Transverse colon (tissue), 4 donors: ENCODE measurements around the gene PVRIG.

Source experiments
- EP300 ChIP-seq: sonication (generic); formaldehyde crosslinking; IDR thresholded peaks from one replicate; pipeline ENCODE4 v1.6.1; 2017; ENCODE audit warnings: antibody characterized with exemption, low read depth
- POLR2A ChIP-seq: fragments of 450-650 bp; IDR thresholded peaks from one replicate; pipeline ENCODE4 v1.6.1; 2016; ENCODE audit warnings: antibody characterized with exemption, mild to moderate bottlenecking, moderate library complexity
- POLR2AphosphoS5 ChIP-seq, 3 donors: sonication (generic); formaldehyde crosslinking; IDR thresholded peaks; one replicate each; pipeline ENCODE4 v1.6.1; 2016; ENCODE audit warnings: antibody characterized with exemption in 3 of 3
- TF ChIP-seq, protein P1 (sequence below), 5 experiments: fragments of 200-600 bp in 3 of 5; fragments of 450-650 bp in 2 of 5; sonication (generic) in 3 of 5; IDR thresholded peaks; 1 replicate in 2 of 5; 2 replicates in 3 of 5; pipeline ENCODE4 v1.5.1; 2016 to 2017; ENCODE audit warnings: antibody characterized with exemption in 5 of 5, inconsistent platforms in 3 of 5, mild to moderate bottlenecking in 2 of 5, moderate library complexity in 1 of 5

DNA sequence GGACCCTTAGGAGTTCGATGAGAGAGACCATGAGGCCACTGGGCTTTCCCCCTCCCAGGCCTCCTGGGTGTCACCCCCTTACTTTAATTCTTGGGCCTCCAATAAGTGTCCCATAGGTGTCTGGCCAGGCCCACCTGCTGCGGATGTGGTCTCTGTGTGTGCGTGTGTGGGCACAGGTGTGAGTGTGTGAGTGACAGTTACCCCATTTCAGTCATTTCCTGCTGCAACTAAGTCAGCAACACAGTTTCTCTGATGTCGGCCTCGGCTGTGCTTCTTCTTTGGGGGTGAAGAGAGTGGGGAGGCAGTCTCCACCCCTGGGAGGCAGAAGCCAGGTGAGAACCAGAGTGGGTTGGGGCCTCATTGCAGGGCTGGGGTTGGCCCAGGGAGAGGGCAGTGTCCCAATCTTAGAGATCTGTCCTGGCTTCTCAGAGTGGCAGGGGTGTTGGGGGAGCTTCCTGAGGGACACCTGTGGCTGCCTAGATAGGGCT is 1.5 kb downstream of the PVRIG start:
- TF ChIP-seq, protein P1, sequence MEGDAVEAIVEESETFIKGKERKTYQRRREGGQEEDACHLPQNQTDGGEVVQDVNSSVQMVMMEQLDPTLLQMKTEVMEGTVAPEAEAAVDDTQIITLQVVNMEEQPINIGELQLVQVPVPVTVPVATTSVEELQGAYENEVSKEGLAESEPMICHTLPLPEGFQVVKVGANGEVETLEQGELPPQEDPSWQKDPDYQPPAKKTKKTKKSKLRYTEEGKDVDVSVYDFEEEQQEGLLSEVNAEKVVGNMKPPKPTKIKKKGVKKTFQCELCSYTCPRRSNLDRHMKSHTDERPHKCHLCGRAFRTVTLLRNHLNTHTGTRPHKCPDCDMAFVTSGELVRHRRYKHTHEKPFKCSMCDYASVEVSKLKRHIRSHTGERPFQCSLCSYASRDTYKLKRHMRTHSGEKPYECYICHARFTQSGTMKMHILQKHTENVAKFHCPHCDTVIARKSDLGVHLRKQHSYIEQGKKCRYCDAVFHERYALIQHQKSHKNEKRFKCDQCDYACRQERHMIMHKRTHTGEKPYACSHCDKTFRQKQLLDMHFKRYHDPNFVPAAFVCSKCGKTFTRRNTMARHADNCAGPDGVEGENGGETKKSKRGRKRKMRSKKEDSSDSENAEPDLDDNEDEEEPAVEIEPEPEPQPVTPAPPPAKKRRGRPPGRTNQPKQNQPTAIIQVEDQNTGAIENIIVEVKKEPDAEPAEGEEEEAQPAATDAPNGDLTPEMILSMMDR (IDR thresholded peaks at IDR 0.05), result no peak
- TF ChIP-seq POLR2AphosphoS5 (IDR thresholded peaks at IDR 0.05) (peak in 2 of 3 donors; percentile 36 to 63), EP300 (no peak), POLR2A (peak; percentile 48)
